ENCODE measurements around the gene THBS2. TPM values are rescaled to one million over a fixed set of nuclear protein-coding genes. Genes with fewer than 3 reads are reported as not detected.

Gene THBS2
- total RNA-seq, 6 experiments from 2014 or later: 2.7 to 28.7 (median 7.8) TPM

DNA sequence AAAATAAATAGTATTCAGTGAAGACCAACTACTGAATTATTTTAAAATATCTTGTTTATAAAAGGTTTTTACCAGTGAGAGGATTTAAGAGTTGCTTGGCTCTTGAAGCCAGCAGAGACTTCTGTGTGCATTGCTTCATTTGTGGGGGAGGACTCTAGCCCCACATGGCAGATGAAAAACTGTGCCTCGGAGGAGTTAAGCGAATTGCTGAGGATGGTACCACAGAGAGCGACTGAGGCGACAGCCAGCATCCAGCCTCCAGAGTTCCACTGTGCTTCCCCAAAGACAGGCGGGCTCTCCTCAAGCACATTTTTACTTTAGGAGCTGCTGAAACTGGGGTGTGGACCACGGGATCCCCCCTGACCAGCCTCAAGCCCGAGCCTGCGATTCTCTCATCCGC is 80.7 kb downstream of the THBS2 start:
- ATAC-seq: no peak
- WGBS (ENCODE audit: insufficient coverage, low coverage, low lambda C conversion rate, missing lambda C conversion rate): 90% methylated on average over 5 of the region's 9 CpGs

GRCh38 chr6:169172456-169172855 is 81.2 kb downstream of the THBS2 start:
- Histone ChIP-seq H3K27ac (no peak overlapping the region), H3K36me3 (no peaks in the 10 kb centered on the region), H3K4me3 (no peak overlapping the region), H3K9me3 (no peaks in the 10 kb centered on the region), H3K4me1 (no peaks in the 10 kb centered on the region), H3K27me3 (no peaks in the 10 kb centered on the region)
- 40% methylated on average over 8 of the region's 12 CpGs for WGBS (ENCODE audit: insufficient coverage, low coverage, low lambda C conversion rate, missing lambda C conversion rate)
- DNase-seq (no peak), ATAC-seq (no peak)
- no peak for TF ChIP-seq POLR2A (IDR thresholded peaks at IDR 0.05)
- no peak for TF ChIP-seq CTCF (IDR thresholded peaks at IDR 0.05)
- intact Hi-C loops (cut with DNase I): no loop called here

More for the DNA sequence above, 80.7 kb downstream of the THBS2 start:
- TF ChIP-seq CTCF (IDR thresholded peaks at IDR 0.05): no peak
- TF ChIP-seq POLR2A (IDR thresholded peaks at IDR 0.05): no peak
- no peak overlapping the region for H3K27ac ChIP-seq
- intact Hi-C loops (cut with DNase I): no loop called here
- no peaks in the 10 kb centered on the region for H3K4me1 ChIP-seq
- H3K36me3 ChIP-seq: no peaks in the 10 kb centered on the region
- no peak for DNase-seq
- no peaks in the 10 kb centered on the region for H3K27me3 ChIP-seq
- no peaks in the 10 kb centered on the region for H3K9me3 ChIP-seq
- no peak overlapping the region for H3K4me3 ChIP-seq

- no peak overlapping the region for H3K27ac ChIP-seq
- DNase-seq (no peak), ATAC-seq (no peak)
These were observed 81.7 kb downstream of the THBS2 start for GRCh38 chr6:169171951-169172350.

GRCh38 chr6:169171016-169171415 is 82.6 kb downstream of the THBS2 start:
- 79% methylated on average over 9 of the region's 16 CpGs for WGBS (ENCODE audit: insufficient coverage, low coverage, low lambda C conversion rate, missing lambda C conversion rate)
- H3K4me1 ChIP-seq: no peaks in the 10 kb centered on the region
- H3K27me3 ChIP-seq: no peaks in the 10 kb centered on the region
- ATAC-seq (no peak), DNase-seq (peak in 1 of 3 donors; percentile 27)
- no peak overlapping the region for H3K4me3 ChIP-seq
- no peaks in the 10 kb centered on the region for H3K9me3 ChIP-seq
- no peak for TF ChIP-seq POLR2A (IDR thresholded peaks at IDR 0.05)
- no peak for TF ChIP-seq CTCF (IDR thresholded peaks at IDR 0.05)
- no peaks in the 10 kb centered on the region for H3K36me3 ChIP-seq
- intact Hi-C loops (cut with DNase I): no loop called here
- H3K27ac ChIP-seq: no peak overlapping the region

More at GRCh38 chr6:169171951-169172350, 81.7 kb downstream of the THBS2 start:
- no peaks in the 10 kb centered on the region for H3K27me3 ChIP-seq
- WGBS (ENCODE audit: insufficient coverage, low coverage, low lambda C conversion rate, missing lambda C conversion rate): 76% methylated on average over 8 of the region's 8 CpGs
- no peaks in the 10 kb centered on the region for H3K9me3 ChIP-seq
- no peaks in the 10 kb centered on the region for H3K36me3 ChIP-seq
- intact Hi-C loops (cut with DNase I): no loop called here
- no peak overlapping the region for H3K4me3 ChIP-seq
- H3K4me1 ChIP-seq: no peaks in the 10 kb centered on the region
- TF ChIP-seq POLR2A (IDR thresholded peaks at IDR 0.05) (no peak), CTCF (IDR thresholded peaks at IDR 0.05) (no peak)

GRCh38 chr6:169170583-169170955 is 83.1 kb downstream of the THBS2 start:
- ATAC-seq: no peak
- Histone ChIP-seq H3K27ac (no peak overlapping the region), H3K4me3 (no peak overlapping the region)

More at GRCh38 chr6:169170583-169170955, 83.1 kb downstream of the THBS2 start:
- TF ChIP-seq CTCF (IDR thresholded peaks at IDR 0.05) (no peak), POLR2A (IDR thresholded peaks at IDR 0.05) (no peak)
- H3K4me1 ChIP-seq: no peaks in the 10 kb centered on the region
- intact Hi-C loops (cut with DNase I): no loop called here
- H3K9me3 ChIP-seq: no peaks in the 10 kb centered on the region
- WGBS (ENCODE audit: insufficient coverage, low coverage, low lambda C conversion rate, missing lambda C conversion rate): 83% methylated on average over 3 of the region's 11 CpGs
- H3K36me3 ChIP-seq: no peaks in the 10 kb centered on the region
- peak in 1 of 3 donors; percentile 33 for DNase-seq
- no peaks in the 10 kb centered on the region for H3K27me3 ChIP-seq
